GM12892 (cell line): ENCODE data around the gene SVEP1.

ENCODE experiments used
- POLR2A ChIP-seq: IDR thresholded peaks from 2 replicates; pipeline ENCODE4 v1.6.1; 2011; ENCODE audit warnings: low read depth, low read length, control low read depth
- POLR2AphosphoS5 ChIP-seq: IDR thresholded peaks from 2 replicates; pipeline ENCODE4 v1.6.1; 2011; ENCODE audit warnings: low read depth, low read length, control low read depth

GRCh38 chr9:110486218-110486617 lies 93.3 kb downstream of the SVEP1 start:
- no peak for TF ChIP-seq POLR2A
- no peak for TF ChIP-seq POLR2AphosphoS5
